MM.1S (cell line): ENCODE results near the gene PRLH.

Experiments used
- DNase-seq: peaks from one replicate; pipeline ENCODE4 v3.0.0-alpha.2; 2015
- H2AFZ ChIP-seq: fragments of 300-600 bp; sonication (generic); 2 replicates; pipeline ENCODE4 v1.6.0; 2016; ENCODE audit warnings: antibody characterized with exemption, low read length
- H3F3A ChIP-seq: fragments of 300-600 bp; sonication (generic); 2 replicates; pipeline ENCODE4 v1.6.1; 2016; ENCODE audit warnings: mild to moderate bottlenecking, antibody characterized with exemption, low read length, moderate library complexity, mixed read lengths; ENCODE audit not compliant: insufficient read depth
- H3K27ac ChIP-seq: fragments of 300-600 bp; sonication (generic); 2 replicates; pipeline ENCODE4 v1.5.1; 2016; ENCODE audit warnings: mild to moderate bottlenecking, low read length
- H3K27me3 ChIP-seq: fragments of 300-600 bp; sonication (generic); replicated peaks from 2 replicates; pipeline ENCODE4 v1.6.0; 2016; ENCODE audit warnings: low read length; ENCODE audit not compliant: insufficient read depth
- H3K36me3 ChIP-seq: fragments of 300-600 bp; sonication (generic); replicated peaks from 2 replicates; pipeline ENCODE4 v1.6.1; 2016; ENCODE audit warnings: mild to moderate bottlenecking, low read length, mixed read lengths; ENCODE audit not compliant: insufficient read depth
- H3K4me1 ChIP-seq: fragments of 300-600 bp; sonication (generic); 2 replicates; pipeline ENCODE4 v1.6.1; 2016; ENCODE audit warnings: low read length, mixed read lengths
- H3K4me2 ChIP-seq: fragments of 300-600 bp; sonication (generic); 2 replicates; pipeline ENCODE4 v1.6.0; 2016; ENCODE audit warnings: low read depth, low read length
- H3K4me3 ChIP-seq: fragments of 300-600 bp; sonication (generic); 2 replicates; pipeline ENCODE4 v1.5.1; 2016; ENCODE audit warnings: low read length, mixed read lengths
- H3K79me2 ChIP-seq: fragments of 300-600 bp; sonication (generic); 2 replicates; pipeline ENCODE4 v1.6.1; 2016; ENCODE audit warnings: mixed run types, low read length, mixed read lengths
- H3K9ac ChIP-seq: fragments of 300-600 bp; sonication (generic); 2 replicates; pipeline ENCODE4 v1.6.1; 2016; ENCODE audit warnings: low read length, mixed read lengths
- H3K9me2 ChIP-seq: fragments of 300-600 bp; sonication (generic); replicated peaks from 2 replicates; pipeline ENCODE4 v1.6.1; 2016; ENCODE audit warnings: mild to moderate bottlenecking, low read length, mixed read lengths; ENCODE audit not compliant: insufficient read depth
- H3K9me3 ChIP-seq: fragments of 300-600 bp; sonication (generic); replicated peaks from 2 replicates; pipeline ENCODE4 v1.6.1; 2016; ENCODE audit warnings: mild to moderate bottlenecking, low read length, mixed read lengths; ENCODE audit not compliant: insufficient read depth
- H4K20me1 ChIP-seq: fragments of 300-600 bp; sonication (generic); 2 replicates; pipeline ENCODE4 v1.6.1; 2016; ENCODE audit warnings: mild to moderate bottlenecking, low read length, moderate library complexity, mixed read lengths; ENCODE audit not compliant: insufficient read depth
- CTCF ChIP-seq: fragments of 300-600 bp; sonication (generic); IDR thresholded peaks from 2 replicates; pipeline ENCODE4 v1.5.1; 2016; ENCODE audit warnings: antibody characterized with exemption, low read length, mixed read lengths
- EZH2 ChIP-seq: fragments of 300-600 bp; sonication (generic); optimal IDR thresholded peaks from 2 replicates; pipeline ENCODE3; 2017; ENCODE audit warnings: low read depth, mild to moderate bottlenecking, antibody characterized with exemption, low read length, mixed read lengths
- EZH2phosphoT487 ChIP-seq: fragments of 300-600 bp; sonication (generic); IDR thresholded peaks from 2 replicates; pipeline ENCODE4 v1.6.1; 2018; ENCODE audit warnings: antibody characterized with exemption, low read length

PRLH gene

GRCh38 chr2:237519506-237520245 lies 46.7 kb upstream of the PRLH start:
- Histone ChIP-seq H3F3A (peaks cover 10% of the 10 kb centered on the region), H3K79me2 (no peaks in the 10 kb centered on the region), H3K9me3 (no peaks in the 10 kb centered on the region), H3K27me3 (no peaks in the 10 kb centered on the region), H2AFZ (no peak overlapping the region), H4K20me1 (no peaks in the 10 kb centered on the region), H3K27ac (no peak overlapping the region), H3K4me3 (no peak overlapping the region), H3K9ac (no peak overlapping the region), H3K4me2 (no peak overlapping the region), H3K4me1 (peaks cover 18% of the 10 kb centered on the region), H3K9me2 (no peaks in the 10 kb centered on the region), H3K36me3 (no peaks in the 10 kb centered on the region)
- no peak for DNase-seq
- TF ChIP-seq EZH2phosphoT487 (no peak), CTCF (no peak), EZH2 (no peak)

GRCh38 chr2:237520290-237520689 lies 46.1 kb upstream of the PRLH start:
- Histone ChIP-seq H3K9me3 (no peaks in the 10 kb centered on the region), H3K9me2 (no peaks in the 10 kb centered on the region), H3K27ac (no peak overlapping the region), H3K27me3 (no peaks in the 10 kb centered on the region), H3K4me2 (no peak overlapping the region), H3K4me3 (no peak overlapping the region), H3K9ac (no peak overlapping the region), H3F3A (peaks cover 4% of the 10 kb centered on the region), H2AFZ (no peak overlapping the region), H3K4me1 (peaks cover 12% of the 10 kb centered on the region), H3K79me2 (no peaks in the 10 kb centered on the region), H4K20me1 (no peaks in the 10 kb centered on the region), H3K36me3 (no peaks in the 10 kb centered on the region)
- TF ChIP-seq EZH2 (no peak), EZH2phosphoT487 (no peak), CTCF (no peak)
- no peak for DNase-seq

GRCh38 chr2:237524631-237525030 lies 41.7 kb upstream of the PRLH start:
- Histone ChIP-seq H3K9me2 (no peaks in the 10 kb centered on the region), H2AFZ (no peak overlapping the region), H3K9me3 (no peaks in the 10 kb centered on the region), H3K4me3 (no peak overlapping the region), H3K4me1 (peaks cover 16% of the 10 kb centered on the region), H3K27ac (no peak overlapping the region), H3K27me3 (no peaks in the 10 kb centered on the region), H3K79me2 (no peaks in the 10 kb centered on the region), H3K4me2 (no peak overlapping the region), H3K9ac (no peak overlapping the region), H3K36me3 (no peaks in the 10 kb centered on the region), H4K20me1 (no peaks in the 10 kb centered on the region), H3F3A (peaks cover 17% of the 10 kb centered on the region)
- DNase-seq, result no peak
- TF ChIP-seq EZH2 (no peak), EZH2phosphoT487 (no peak), CTCF (no peak)
